GM20000 (cell line): ENCODE measurements around the gene HUNK.

Experiments used
- DNase-seq: peaks from one replicate; pipeline ENCODE4 v3.0.0; 2012; ENCODE audit warnings: low spot score
- TF ChIP-seq, protein P1 (sequence below): IDR thresholded peaks from 2 replicates; pipeline ENCODE4 v1.5.1; 2012; ENCODE audit warnings: mild to moderate bottlenecking, control low read depth; ENCODE audit errors: extremely low read depth, missing control alignments

HUNK gene

DNA sequence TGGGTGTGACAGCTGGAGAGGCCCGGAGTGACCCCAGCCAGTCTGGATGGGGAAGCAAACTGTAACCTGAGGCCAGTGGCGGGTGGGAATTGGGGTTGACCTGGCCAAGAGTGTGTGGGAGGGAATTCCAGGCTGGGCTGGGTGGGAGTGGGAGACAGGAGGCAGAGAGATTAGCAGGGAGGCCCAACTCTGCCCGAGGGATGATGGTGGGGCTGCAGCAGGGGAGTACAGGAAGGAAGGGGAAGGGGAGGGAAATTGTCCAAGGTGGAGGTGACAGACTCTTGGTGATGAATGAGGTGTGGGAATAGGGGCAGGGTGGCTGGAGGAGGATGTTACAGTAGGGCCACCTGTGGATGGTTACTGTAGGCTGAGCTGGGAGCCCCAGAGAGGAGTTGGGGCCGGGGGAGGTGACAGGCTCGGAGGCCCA, 40.4 kb downstream of the HUNK start:
- no peak for DNase-seq
- TF ChIP-seq, protein P1, sequence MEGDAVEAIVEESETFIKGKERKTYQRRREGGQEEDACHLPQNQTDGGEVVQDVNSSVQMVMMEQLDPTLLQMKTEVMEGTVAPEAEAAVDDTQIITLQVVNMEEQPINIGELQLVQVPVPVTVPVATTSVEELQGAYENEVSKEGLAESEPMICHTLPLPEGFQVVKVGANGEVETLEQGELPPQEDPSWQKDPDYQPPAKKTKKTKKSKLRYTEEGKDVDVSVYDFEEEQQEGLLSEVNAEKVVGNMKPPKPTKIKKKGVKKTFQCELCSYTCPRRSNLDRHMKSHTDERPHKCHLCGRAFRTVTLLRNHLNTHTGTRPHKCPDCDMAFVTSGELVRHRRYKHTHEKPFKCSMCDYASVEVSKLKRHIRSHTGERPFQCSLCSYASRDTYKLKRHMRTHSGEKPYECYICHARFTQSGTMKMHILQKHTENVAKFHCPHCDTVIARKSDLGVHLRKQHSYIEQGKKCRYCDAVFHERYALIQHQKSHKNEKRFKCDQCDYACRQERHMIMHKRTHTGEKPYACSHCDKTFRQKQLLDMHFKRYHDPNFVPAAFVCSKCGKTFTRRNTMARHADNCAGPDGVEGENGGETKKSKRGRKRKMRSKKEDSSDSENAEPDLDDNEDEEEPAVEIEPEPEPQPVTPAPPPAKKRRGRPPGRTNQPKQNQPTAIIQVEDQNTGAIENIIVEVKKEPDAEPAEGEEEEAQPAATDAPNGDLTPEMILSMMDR = no peak

GRCh38 chr21:31914472-31914871, 41.7 kb downstream of the HUNK start:
- no peak for DNase-seq
- TF ChIP-seq, protein P1 = no peak

DNA sequence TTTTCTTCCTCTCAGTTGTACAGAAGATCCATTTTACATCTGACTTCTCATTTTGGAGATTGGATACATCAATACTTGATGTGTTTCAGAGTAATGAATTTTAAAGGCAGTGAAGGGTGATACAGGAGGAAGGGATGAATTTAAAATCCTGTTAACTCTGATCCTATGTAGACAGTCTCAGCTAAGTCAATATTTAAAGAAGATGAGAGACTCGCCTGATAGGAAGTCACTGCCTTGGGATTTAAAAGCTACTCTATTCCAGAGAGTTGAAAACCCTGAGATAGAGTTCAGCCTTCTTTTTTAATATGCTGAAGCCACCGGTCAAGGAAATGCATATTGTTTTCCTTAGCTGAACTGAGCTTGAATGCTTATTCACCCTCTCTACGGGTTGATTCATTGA, 42.7 kb downstream of the HUNK start:
- TF ChIP-seq, protein P1 = no peak
- DNase-seq = no peak

DNA sequence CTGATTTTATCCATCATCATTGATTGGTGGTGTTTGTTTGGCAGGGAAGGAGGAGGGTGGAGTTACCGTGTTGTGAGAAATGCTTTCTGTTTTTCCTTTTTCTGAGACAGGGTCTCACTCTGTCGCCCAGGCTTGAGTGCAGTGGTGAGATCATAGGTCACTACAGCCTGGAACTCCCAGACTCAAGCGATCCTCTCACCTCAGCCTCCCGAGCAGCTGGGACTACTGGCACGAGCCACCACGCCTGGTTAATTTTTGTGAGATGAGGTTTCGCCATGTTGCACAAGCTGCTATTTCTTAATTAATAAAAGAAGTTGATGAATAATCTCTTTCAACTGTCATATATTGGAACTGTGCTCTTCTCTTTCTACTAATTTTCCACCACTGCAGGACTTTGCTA, 44.3 kb downstream of the HUNK start:
- TF ChIP-seq, protein P1 = no peak
- no peak for DNase-seq

DNA sequence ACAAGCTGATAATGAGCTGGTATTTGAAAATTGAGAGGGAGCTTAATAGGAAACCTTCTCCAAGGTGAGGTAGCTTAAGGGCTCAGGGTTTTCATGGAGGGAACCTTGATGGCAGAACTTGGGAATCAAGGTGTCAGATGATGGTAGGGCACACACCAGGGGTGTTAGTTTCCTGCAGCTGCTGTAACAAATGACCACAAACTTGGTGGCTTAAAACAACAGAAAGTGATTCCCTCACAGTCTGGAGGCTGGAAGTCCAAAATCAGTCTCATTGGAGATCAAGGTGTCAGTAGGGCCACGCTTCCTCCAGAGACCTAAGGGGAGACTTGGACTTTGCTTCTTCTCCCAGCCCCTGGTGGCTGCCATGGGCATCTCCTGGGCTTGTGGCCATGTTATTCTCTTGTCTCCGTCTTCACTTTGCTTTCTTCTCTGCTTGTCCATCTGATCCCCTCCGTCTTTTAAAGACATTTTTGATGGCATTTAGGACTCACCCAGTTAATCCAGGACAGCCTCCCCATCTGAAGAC, 45.5 kb downstream of the HUNK start:
- TF ChIP-seq, protein P1 = no peak
- DNase-seq = no peak

- TF ChIP-seq, protein P1 = no peak
Measured at GRCh38 chr21:31920275-31920674, 47.5 kb downstream of the HUNK start.

GRCh38 chr21:31921079-31921478, 48.3 kb downstream of the HUNK start:
- TF ChIP-seq, protein P1 = no peak
- DNase-seq = no peak

More at GRCh38 chr21:31920275-31920674, 47.5 kb downstream of the HUNK start:
- no peak for DNase-seq

- DNase-seq = no peak
Measured at GRCh38 chr21:31922881-31923280, 50.1 kb downstream of the HUNK start.

More at GRCh38 chr21:31922881-31923280, 50.1 kb downstream of the HUNK start:
- TF ChIP-seq, protein P1 = no peak
